Fibroblast of lung (primary cell): Measurements from ENCODE around the gene EYS.

Experiments used
- EZH2 ChIP-seq: IDR thresholded peaks from 2 replicates; pipeline ENCODE4 v1.5.1; 2012; ENCODE audit warnings: low read length, control low read depth, mild to moderate bottlenecking; ENCODE audit errors: missing control alignments
- TF ChIP-seq, protein P1 (sequence below), 2 donors: IDR thresholded peaks in 1 of 2; conservative IDR thresholded peaks in 1 of 2; 1 replicate in 1 of 2; 2 replicates in 1 of 2; pipeline ENCODE4 v1.5.1; 2011 to 2012; ENCODE audit warnings: low read length in 2 of 2, control low read depth in 1 of 2, inconsistent platforms in 1 of 2, low read depth in 1 of 2, mild to moderate bottlenecking in 1 of 2

DNA sequence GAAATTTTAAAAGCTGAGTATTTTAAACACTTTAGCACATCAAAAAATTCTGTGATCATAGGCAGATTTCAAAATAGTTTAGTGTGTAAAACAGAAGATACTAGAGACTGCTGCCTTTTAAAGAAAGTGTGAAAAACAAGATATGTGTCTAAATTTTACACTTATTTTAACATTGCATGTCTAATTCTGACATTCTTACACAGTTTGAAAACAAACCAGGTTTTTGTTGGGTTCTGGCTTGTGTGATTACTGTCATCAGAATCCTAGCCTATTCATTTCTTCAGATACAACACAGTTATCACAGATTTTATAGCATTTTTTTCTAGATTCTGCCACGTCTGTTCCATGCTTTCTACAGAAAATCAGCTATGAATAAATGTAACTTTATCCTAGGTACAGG lies 257.1 kb downstream of the EYS start:
- TF ChIP-seq, protein P1, sequence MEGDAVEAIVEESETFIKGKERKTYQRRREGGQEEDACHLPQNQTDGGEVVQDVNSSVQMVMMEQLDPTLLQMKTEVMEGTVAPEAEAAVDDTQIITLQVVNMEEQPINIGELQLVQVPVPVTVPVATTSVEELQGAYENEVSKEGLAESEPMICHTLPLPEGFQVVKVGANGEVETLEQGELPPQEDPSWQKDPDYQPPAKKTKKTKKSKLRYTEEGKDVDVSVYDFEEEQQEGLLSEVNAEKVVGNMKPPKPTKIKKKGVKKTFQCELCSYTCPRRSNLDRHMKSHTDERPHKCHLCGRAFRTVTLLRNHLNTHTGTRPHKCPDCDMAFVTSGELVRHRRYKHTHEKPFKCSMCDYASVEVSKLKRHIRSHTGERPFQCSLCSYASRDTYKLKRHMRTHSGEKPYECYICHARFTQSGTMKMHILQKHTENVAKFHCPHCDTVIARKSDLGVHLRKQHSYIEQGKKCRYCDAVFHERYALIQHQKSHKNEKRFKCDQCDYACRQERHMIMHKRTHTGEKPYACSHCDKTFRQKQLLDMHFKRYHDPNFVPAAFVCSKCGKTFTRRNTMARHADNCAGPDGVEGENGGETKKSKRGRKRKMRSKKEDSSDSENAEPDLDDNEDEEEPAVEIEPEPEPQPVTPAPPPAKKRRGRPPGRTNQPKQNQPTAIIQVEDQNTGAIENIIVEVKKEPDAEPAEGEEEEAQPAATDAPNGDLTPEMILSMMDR (conservative IDR thresholded peaks at IDR 0.05 in 1 of 2, IDR thresholded peaks at IDR 0.05 in 1 of 2; ENCODE audit: low read depth in 1 of 2, low read length in 2 of 2) = no peak
- no peak for TF ChIP-seq EZH2
